ENCODE measurements around the gene EMID1.

EMID1 gene

DNA sequence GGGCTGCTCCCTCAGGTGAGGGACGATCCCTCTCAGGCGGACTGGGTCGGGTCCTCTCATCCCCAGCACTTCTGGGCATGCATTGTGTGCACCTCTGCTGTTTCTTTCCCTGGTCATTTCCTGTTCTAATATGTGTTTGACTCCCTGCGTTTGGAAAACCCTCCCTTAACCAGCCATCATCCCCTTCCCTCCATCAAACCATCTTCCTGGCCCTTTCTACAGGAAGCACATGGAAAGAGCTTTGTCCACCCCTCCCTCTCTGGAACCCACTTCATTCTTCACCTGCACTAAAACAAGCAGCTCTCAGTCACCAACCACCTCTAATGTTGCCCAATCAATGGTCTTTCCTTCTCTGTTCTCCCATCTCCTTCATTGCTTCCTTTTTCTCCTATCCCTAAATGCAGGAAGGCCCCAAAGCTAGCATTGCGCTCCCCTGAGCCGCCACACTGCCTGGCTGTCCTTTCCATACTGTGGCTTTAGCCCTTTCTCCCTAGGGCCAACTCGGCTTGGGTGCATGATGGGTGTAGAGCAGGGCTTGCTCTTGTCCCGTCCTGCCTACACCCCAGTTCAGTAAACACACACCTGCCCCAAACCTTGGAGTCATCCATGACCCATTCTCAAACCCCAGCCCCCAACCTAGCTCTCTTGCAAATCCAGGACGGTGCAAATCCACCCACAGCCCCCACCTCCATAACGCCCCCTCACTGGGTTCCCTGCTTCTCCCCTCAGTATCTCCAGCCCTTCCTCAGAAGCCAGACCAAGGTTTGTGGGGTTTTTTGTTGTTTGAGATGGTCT, 95.3 kb downstream of the EMID1 start:
- TF ChIP-seq, protein P1, sequence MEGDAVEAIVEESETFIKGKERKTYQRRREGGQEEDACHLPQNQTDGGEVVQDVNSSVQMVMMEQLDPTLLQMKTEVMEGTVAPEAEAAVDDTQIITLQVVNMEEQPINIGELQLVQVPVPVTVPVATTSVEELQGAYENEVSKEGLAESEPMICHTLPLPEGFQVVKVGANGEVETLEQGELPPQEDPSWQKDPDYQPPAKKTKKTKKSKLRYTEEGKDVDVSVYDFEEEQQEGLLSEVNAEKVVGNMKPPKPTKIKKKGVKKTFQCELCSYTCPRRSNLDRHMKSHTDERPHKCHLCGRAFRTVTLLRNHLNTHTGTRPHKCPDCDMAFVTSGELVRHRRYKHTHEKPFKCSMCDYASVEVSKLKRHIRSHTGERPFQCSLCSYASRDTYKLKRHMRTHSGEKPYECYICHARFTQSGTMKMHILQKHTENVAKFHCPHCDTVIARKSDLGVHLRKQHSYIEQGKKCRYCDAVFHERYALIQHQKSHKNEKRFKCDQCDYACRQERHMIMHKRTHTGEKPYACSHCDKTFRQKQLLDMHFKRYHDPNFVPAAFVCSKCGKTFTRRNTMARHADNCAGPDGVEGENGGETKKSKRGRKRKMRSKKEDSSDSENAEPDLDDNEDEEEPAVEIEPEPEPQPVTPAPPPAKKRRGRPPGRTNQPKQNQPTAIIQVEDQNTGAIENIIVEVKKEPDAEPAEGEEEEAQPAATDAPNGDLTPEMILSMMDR (IDR thresholded peaks at IDR 0.05; ENCODE audit: extremely low read depth, insufficient read depth, missing control alignments), result no peak
- DNase-seq (ENCODE audit: low spot score), result no peak
- in situ Hi-C loops (cut with MboI; ENCODE audit: low pct_unique_long_range_greater_than_20kb, low sequenced_read_pairs, unreplicated experiment), result no loop called here

DNA sequence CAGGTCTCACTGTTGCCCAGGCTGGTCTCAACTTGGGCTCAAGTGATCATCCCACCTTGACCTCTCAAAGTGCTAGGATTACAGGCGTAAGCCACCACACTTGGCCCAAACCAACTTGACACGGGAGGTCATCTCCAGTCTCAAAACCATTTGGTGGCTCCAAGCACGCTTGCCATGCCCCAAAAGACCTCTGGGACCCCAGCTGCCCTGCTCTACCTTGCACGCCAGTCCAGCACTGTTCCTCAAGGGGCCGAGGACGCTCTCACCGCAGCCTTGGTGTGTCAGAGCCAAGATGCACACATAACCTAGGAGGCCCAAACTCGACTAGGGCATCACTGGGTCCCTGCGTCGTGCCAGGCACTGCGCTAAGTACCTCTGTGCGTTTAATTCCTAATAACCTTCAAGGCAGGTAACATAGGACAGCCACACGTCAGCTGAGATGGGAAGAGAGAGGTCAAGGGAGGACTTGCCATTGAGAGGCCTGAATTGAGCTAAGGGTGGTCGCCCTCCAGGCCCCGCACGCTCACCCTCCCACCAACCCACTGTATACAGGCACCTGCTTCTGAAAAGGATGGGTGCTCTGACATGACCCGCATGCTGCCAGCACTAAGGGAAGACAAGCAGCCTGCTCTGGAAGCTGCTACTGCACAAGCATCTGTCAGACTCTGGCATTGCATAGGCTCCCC, 96.2 kb downstream of the EMID1 start:
- in situ Hi-C loops (cut with MboI; ENCODE audit: low pct_unique_long_range_greater_than_20kb, low sequenced_read_pairs, unreplicated experiment), result no loop called here
- DNase-seq (ENCODE audit: low spot score), result no peak
- TF ChIP-seq, protein P1 (IDR thresholded peaks at IDR 0.05; ENCODE audit: extremely low read depth, insufficient read depth, missing control alignments), result no peak

DNA sequence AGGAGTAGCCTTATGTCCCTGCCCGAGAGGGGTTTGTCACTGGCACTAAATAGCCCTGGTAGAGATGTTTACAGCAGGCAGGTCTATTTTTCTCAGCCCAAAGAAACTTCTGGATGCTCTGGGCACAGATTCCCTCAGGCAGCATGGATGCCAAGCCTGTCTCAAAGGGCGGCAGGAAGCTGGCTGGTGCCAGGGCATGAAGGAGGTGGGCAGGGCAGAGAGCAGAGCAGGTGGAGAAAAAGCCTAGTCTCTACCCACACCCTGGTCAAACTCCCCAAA, 96.6 kb downstream of the EMID1 start:
- no peak for DNase-seq (ENCODE audit: low spot score)
- in situ Hi-C loops (cut with MboI; ENCODE audit: low pct_unique_long_range_greater_than_20kb, low sequenced_read_pairs, unreplicated experiment), result no loop called here
- TF ChIP-seq, protein P1 (IDR thresholded peaks at IDR 0.05; ENCODE audit: extremely low read depth, insufficient read depth, missing control alignments), result no peak

GRCh38 chr22:29302681-29303465, 97.2 kb downstream of the EMID1 start:
- TF ChIP-seq, protein P1 (IDR thresholded peaks at IDR 0.05; ENCODE audit: extremely low read depth, insufficient read depth, missing control alignments), result no peak
- in situ Hi-C loops (cut with MboI; ENCODE audit: low pct_unique_long_range_greater_than_20kb, low sequenced_read_pairs, unreplicated experiment), result no loop called here
- DNase-seq (ENCODE audit: low spot score), result peak; percentile 17

GRCh38 chr22:29305836-29306174, 100.1 kb downstream of the EMID1 start:
- in situ Hi-C loops (cut with MboI; ENCODE audit: low pct_unique_long_range_greater_than_20kb, low sequenced_read_pairs, unreplicated experiment), result no loop called here
- TF ChIP-seq, protein P1 (IDR thresholded peaks at IDR 0.05; ENCODE audit: extremely low read depth, insufficient read depth, missing control alignments), result no peak
- no peak for DNase-seq (ENCODE audit: low spot score)

DNA sequence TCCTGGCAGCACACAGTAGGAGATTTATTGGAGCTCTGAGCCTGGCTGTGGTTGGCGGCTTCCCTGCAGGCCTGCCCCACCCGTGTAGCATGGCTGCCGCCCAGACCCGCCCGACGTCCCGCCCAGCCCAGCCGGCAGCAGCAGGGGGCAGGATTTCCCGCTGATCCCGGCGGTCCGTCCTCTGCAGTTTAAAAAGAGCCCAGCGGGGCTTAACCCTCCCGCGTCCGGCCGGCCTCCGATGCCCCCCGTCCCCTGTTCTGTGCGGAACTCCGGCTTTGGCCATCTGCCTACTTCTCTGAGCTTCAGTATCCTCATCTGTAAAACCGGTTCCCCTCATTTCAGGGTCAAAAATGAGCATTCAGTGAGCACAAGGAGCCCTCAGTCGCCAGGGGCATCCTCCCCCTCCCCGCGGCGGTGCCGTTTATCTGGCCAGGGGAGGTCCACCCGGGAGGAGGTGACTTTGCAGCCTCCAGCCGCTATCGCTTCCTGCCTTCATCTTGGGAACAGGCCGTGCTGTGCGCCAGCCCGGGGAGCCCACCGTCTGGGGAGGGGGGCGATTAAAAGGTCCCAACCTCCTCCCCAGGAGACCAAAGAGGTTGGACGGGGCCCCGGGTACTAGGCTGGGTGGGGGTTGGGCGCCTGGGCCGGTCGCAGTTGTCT, 100.6 kb downstream of the EMID1 start, which contains the start of gene GAS2L1:
TSS of gene GAS2L1 (plus strand) at position 476 of the 660 bp plus-strand sequence. CDS start 1,456 bp downstream, outside the sequence.
- in situ Hi-C loops (cut with MboI; ENCODE audit: low pct_unique_long_range_greater_than_20kb, low sequenced_read_pairs, unreplicated experiment), result no loop called here
- peak; percentile 81 for DNase-seq (ENCODE audit: low spot score)
- TF ChIP-seq, protein P1 (IDR thresholded peaks at IDR 0.05; ENCODE audit: extremely low read depth, insufficient read depth, missing control alignments), result peak; percentile 45
